Activated CD4-positive, alpha-beta T cell treated with anti-CD3 and anti-CD28 coated beads, Interleukin-2, amount 10 ng/mL, durations not matched to agents 24 days and 14 days (primary cell): Measurements from ENCODE around the gene FOXN3. TPM values are rescaled to one million over a fixed set of nuclear protein-coding genes. Genes with fewer than 3 reads are reported as not detected.

ENCODE experiments used
- DNase-seq: peaks from one replicate; pipeline ENCODE4 v3.0.0; 2022
- H3K27ac Mint-ChIP-seq: one replicate; pipeline ENCODE4 v1.8.0; 2022; ENCODE audit warnings: mild to moderate bottlenecking, mixed read lengths
- H3K27me3 Mint-ChIP-seq: one replicate; pipeline ENCODE4 v1.8.0; 2022; ENCODE audit warnings: mixed read lengths
- H3K36me3 Mint-ChIP-seq: one replicate; pipeline ENCODE4 v1.8.0; 2022; ENCODE audit warnings: low read depth, mild to moderate bottlenecking, mixed read lengths
- H3K4me1 Mint-ChIP-seq: one replicate; pipeline ENCODE4 v1.8.0; 2021; ENCODE audit warnings: mixed read lengths
- H3K4me3 Mint-ChIP-seq: one replicate; pipeline ENCODE4 v1.8.0; 2022; ENCODE audit warnings: mild to moderate bottlenecking, moderate library complexity, mixed read lengths
- H3K9me3 Mint-ChIP-seq: one replicate; pipeline ENCODE4 v1.8.0; 2021; ENCODE audit warnings: mixed read lengths
- intact Hi-C: fragments of 100-400 bp; cut with micrococcal nuclease; formaldehyde crosslinking; loops from one replicate; pipeline ENCODE4 v1.15.1; 2023
- total RNA-seq: library from RNA; stranded (reverse); gene quantifications from 2 replicates; pipeline ENCODE4 v1.2.3, GENCODE V29; 2022

Gene FOXN3
- total RNA-seq, 1 donor from 2014 or later = 80.0 TPM

- Mint-ChIP-seq H3K4me3 (no peak overlapping the region), H3K9me3 (peaks cover 4% of the 10 kb centered on the region), H3K27ac (no peak overlapping the region), H3K27me3 (no peaks in the 10 kb centered on the region), H3K36me3 (peaks cover 29% of the 10 kb centered on the region), H3K4me1 (peaks cover 31% of the 10 kb centered on the region)
- DNase-seq = no peak
- intact Hi-C loops = no loop called here
Observed at GRCh38 chr14:89327771-89328212, 89.2 kb downstream of the FOXN3 start.

GRCh38 chr14:89325959-89326358 lies 91.1 kb downstream of the FOXN3 start:
- Mint-ChIP-seq H3K4me3 (no peak overlapping the region), H3K27me3 (no peaks in the 10 kb centered on the region)

GRCh38 chr14:89325299-89325883 lies 91.6 kb downstream of the FOXN3 start:
- DNase-seq = no peak
- H3K27me3 Mint-ChIP-seq = no peaks in the 10 kb centered on the region
- no peak overlapping the region for H3K27ac Mint-ChIP-seq
- intact Hi-C loops = no loop called here
- peaks cover 11% of the 10 kb centered on the region for H3K9me3 Mint-ChIP-seq
- H3K36me3 Mint-ChIP-seq = peaks cover 33% of the 10 kb centered on the region
- H3K4me1 Mint-ChIP-seq = peaks cover 32% of the 10 kb centered on the region
- no peak overlapping the region for H3K4me3 Mint-ChIP-seq

More at GRCh38 chr14:89325959-89326358, 91.1 kb downstream of the FOXN3 start:
- peaks cover 29% of the 10 kb centered on the region for H3K36me3 Mint-ChIP-seq
- H3K4me1 Mint-ChIP-seq = peaks cover 33% of the 10 kb centered on the region
- intact Hi-C loops = no loop called here
- no peak for DNase-seq
- no peak overlapping the region for H3K27ac Mint-ChIP-seq
- H3K9me3 Mint-ChIP-seq = peaks cover 11% of the 10 kb centered on the region

- Mint-ChIP-seq H3K4me3 (peak overlapping the region; percentile 1), H3K27me3 (no peaks in the 10 kb centered on the region), H3K4me1 (peaks cover 29% of the 10 kb centered on the region), H3K27ac (no peak overlapping the region), H3K9me3 (peaks cover 11% of the 10 kb centered on the region), H3K36me3 (peaks cover 33% of the 10 kb centered on the region)
- peak; percentile 58 for DNase-seq
- intact Hi-C loops = no loop called here
Observed at GRCh38 chr14:89324501-89325298, 92.3 kb downstream of the FOXN3 start.

- Mint-ChIP-seq H3K4me1 (peaks cover 34% of the 10 kb centered on the region), H3K4me3 (no peak overlapping the region), H3K36me3 (peaks cover 40% of the 10 kb centered on the region), H3K9me3 (peaks cover 10% of the 10 kb centered on the region), H3K27me3 (no peaks in the 10 kb centered on the region), H3K27ac (no peak overlapping the region)
- intact Hi-C loops = no loop called here
- no peak for DNase-seq
Observed at GRCh38 chr14:89320381-89321000, 96.5 kb downstream of the FOXN3 start.

GRCh38 chr14:89319687-89320086 lies 97.3 kb downstream of the FOXN3 start:
- Mint-ChIP-seq H3K9me3 (peaks cover 7% of the 10 kb centered on the region), H3K36me3 (peaks cover 42% of the 10 kb centered on the region), H3K27me3 (no peaks in the 10 kb centered on the region), H3K27ac (no peak overlapping the region), H3K4me1 (peaks cover 27% of the 10 kb centered on the region), H3K4me3 (no peak overlapping the region)
- intact Hi-C loops = no loop called here
- DNase-seq = no peak

- intact Hi-C loops = no loop called here
- Mint-ChIP-seq H3K36me3 (peaks cover 47% of the 10 kb centered on the region), H3K9me3 (peaks cover 6% of the 10 kb centered on the region), H3K4me1 (peaks cover 19% of the 10 kb centered on the region), H3K4me3 (no peak overlapping the region), H3K27ac (no peak overlapping the region), H3K27me3 (no peaks in the 10 kb centered on the region)
- DNase-seq = no peak
Observed at GRCh38 chr14:89317051-89317691, 99.9 kb downstream of the FOXN3 start.

GRCh38 chr14:89315493-89316470 lies 101.3 kb downstream of the FOXN3 start:
- peaks cover 43% of the 10 kb centered on the region for H3K36me3 Mint-ChIP-seq

GRCh38 chr14:89314274-89314673 lies 102.8 kb downstream of the FOXN3 start:
- intact Hi-C loops = no loop called here
- Mint-ChIP-seq H3K4me3 (no peak overlapping the region), H3K36me3 (peaks cover 35% of the 10 kb centered on the region), H3K4me1 (peaks cover 19% of the 10 kb centered on the region), H3K27ac (no peak overlapping the region), H3K27me3 (no peaks in the 10 kb centered on the region), H3K9me3 (peaks cover 3% of the 10 kb centered on the region)
- DNase-seq = no peak

More at GRCh38 chr14:89315493-89316470, 101.3 kb downstream of the FOXN3 start:
- Mint-ChIP-seq H3K9me3 (peaks cover 3% of the 10 kb centered on the region), H3K4me3 (no peak overlapping the region), H3K27me3 (no peaks in the 10 kb centered on the region), H3K4me1 (peaks cover 16% of the 10 kb centered on the region), H3K27ac (no peak overlapping the region)
- no peak for DNase-seq
- intact Hi-C loops = no loop called here

GRCh38 chr14:89312932-89313331 lies 104.1 kb downstream of the FOXN3 start:
- Mint-ChIP-seq H3K4me1 (peaks cover 15% of the 10 kb centered on the region), H3K27me3 (no peaks in the 10 kb centered on the region), H3K9me3 (peaks cover 3% of the 10 kb centered on the region), H3K27ac (no peak overlapping the region), H3K4me3 (no peak overlapping the region), H3K36me3 (peaks cover 28% of the 10 kb centered on the region)
- intact Hi-C loops = no loop called here
- DNase-seq = no peak

GRCh38 chr14:89310211-89310610 lies 106.8 kb downstream of the FOXN3 start:
- H3K4me1 Mint-ChIP-seq = peaks cover 13% of the 10 kb centered on the region
- intact Hi-C loops = no loop called here
- H3K27me3 Mint-ChIP-seq = no peaks in the 10 kb centered on the region
- peaks cover 17% of the 10 kb centered on the region for H3K36me3 Mint-ChIP-seq
- H3K9me3 Mint-ChIP-seq = peaks cover 3% of the 10 kb centered on the region
- no peak overlapping the region for H3K4me3 Mint-ChIP-seq
- H3K27ac Mint-ChIP-seq = no peak overlapping the region
- DNase-seq = no peak

GRCh38 chr14:89309670-89310177 lies 107.3 kb downstream of the FOXN3 start:
- H3K27me3 Mint-ChIP-seq = no peaks in the 10 kb centered on the region
- peaks cover 15% of the 10 kb centered on the region for H3K36me3 Mint-ChIP-seq
- no peak overlapping the region for H3K27ac Mint-ChIP-seq
- intact Hi-C loops = loop anchor here (10.0 kb wide), 1 partner anchor 105 kb away; the partner anchor contains the start of gene FOXN3
- H3K4me1 Mint-ChIP-seq = peaks cover 18% of the 10 kb centered on the region
- no peak for DNase-seq
- peaks cover 3% of the 10 kb centered on the region for H3K9me3 Mint-ChIP-seq
- H3K4me3 Mint-ChIP-seq = no peak overlapping the region
